Keratinocyte (primary cell): ENCODE data around the gene SHD. TPM values are rescaled to one million over a fixed set of nuclear protein-coding genes. Genes with fewer than 3 reads are reported as not detected.

ENCODE experiments used
- DNase-seq: peaks from one replicate; pipeline ENCODE4 v3.0.0-alpha.2; 2011; ENCODE audit warnings: low read depth, missing footprints, low spot score
- FAIRE-seq: peaks from 2 replicates; lab custom pipeline; 2011; peaks lifted over from hg19 to GRCh38; lab: Jason Lieb, UNC
- H2AFZ ChIP-seq: 2 replicates; pipeline ENCODE4 v1.6.0; 2012; ENCODE audit warnings: low read length, control low read depth, inconsistent platforms; ENCODE audit not compliant: control insufficient read depth
- H3K27ac ChIP-seq: 2 replicates; pipeline ENCODE4 v1.5.1; 2011; ENCODE audit warnings: low read length; ENCODE audit not compliant: control insufficient read depth, insufficient read depth
- H3K27me3 ChIP-seq: 3 replicates; pipeline ENCODE4 v1.6.0; 2011; ENCODE audit warnings: low read length; ENCODE audit not compliant: control insufficient read depth, insufficient read depth; ENCODE audit errors: extremely low read depth
- H3K36me3 ChIP-seq, 2 experiments: 2 replicates in 1 of 2; 3 replicates in 1 of 2; pipeline ENCODE4 v1.5.1; 2011; ENCODE audit warnings: low read length in 2 of 2, mild to moderate bottlenecking in 1 of 2; ENCODE audit not compliant: control insufficient read depth in 2 of 2, insufficient read depth in 2 of 2; ENCODE audit errors: extremely low read depth in 1 of 2
- H3K4me1 ChIP-seq: 3 replicates; pipeline ENCODE4 v1.5.1; 2011; ENCODE audit warnings: low read length; ENCODE audit not compliant: control insufficient read depth, insufficient read depth; ENCODE audit errors: extremely low read depth
- H3K4me2 ChIP-seq: 3 replicates; pipeline ENCODE4 v1.6.0; 2011; ENCODE audit warnings: low read depth, low read length; ENCODE audit not compliant: control insufficient read depth, insufficient read depth; ENCODE audit errors: extremely low read depth
- H3K4me3 ChIP-seq, 3 experiments: fragments of 200-600 bp in 1 of 3; sonication (generic) in 1 of 3; 2 replicates in 2 of 3; 3 replicates in 1 of 3; pipeline ENCODE4 v1.5.1; 2011 to 2016; ENCODE audit warnings: low read length in 3 of 3, mild to moderate bottlenecking in 3 of 3, control low read depth in 2 of 3, inconsistent platforms in 1 of 3, low read depth in 1 of 3, mixed read lengths in 1 of 3, mixed run types in 1 of 3, moderate library complexity in 1 of 3; ENCODE audit not compliant: control insufficient read depth in 2 of 3, insufficient read depth in 2 of 3; ENCODE audit errors: extremely low read depth in 1 of 3
- H3K79me2 ChIP-seq: 2 replicates; pipeline ENCODE4 v1.6.0; 2012; ENCODE audit warnings: low read length; ENCODE audit not compliant: control insufficient read depth, insufficient read depth
- H3K9ac ChIP-seq: 3 replicates; pipeline ENCODE4 v1.6.0; 2011; ENCODE audit warnings: low read length; ENCODE audit not compliant: control insufficient read depth, insufficient read depth; ENCODE audit errors: extremely low read depth
- H3K9me1 ChIP-seq: 3 replicates; pipeline ENCODE4 v1.6.0; 2011; ENCODE audit warnings: low read length; ENCODE audit not compliant: control insufficient read depth, insufficient read depth; ENCODE audit errors: extremely low read depth
- H3K9me3 ChIP-seq: 2 replicates; pipeline ENCODE4 v1.5.1; 2012; ENCODE audit warnings: low read depth, low read length; ENCODE audit not compliant: control insufficient read depth
- H4K20me1 ChIP-seq: 3 replicates; pipeline ENCODE4 v1.6.0; 2011; ENCODE audit warnings: low read length; ENCODE audit not compliant: control insufficient read depth, insufficient read depth; ENCODE audit errors: extremely low read depth
- EZH2 ChIP-seq: IDR thresholded peaks from one replicate; pipeline ENCODE4 v1.6.1; 2012; ENCODE audit warnings: inconsistent platforms, mild to moderate bottlenecking, low read length, moderate library complexity
- dilution Hi-C: fragments of 300-500 bp; cut with MboI; formaldehyde crosslinking; loops from one replicate; pipeline ENCODE4 v1.7.0; 2020; ENCODE audit warnings: low sequenced_read_pairs; ENCODE audit not compliant: extremely low pct_ligation_motif_present
- polyA plus RNA-seq, 5 experiments: library from polyadenylated mRNA; depleted of rRNA in 3 of 5; stranded (reverse) in 3 of 5; stranded (forward) in 1 of 5; unstranded in 1 of 5; fragments of >200 nt; gene quantifications; 1 replicate in 1 of 5; 2 replicates in 3 of 5; 3 replicates in 1 of 5; pipeline versions ENCODE4 v1.2.1 to v1.2.3, GENCODE V29; 2011 to 2012; ENCODE audit warnings: missing spikeins in 2 of 5, low read depth in 1 of 5, low replicate concordance in 1 of 5
- TF ChIP-seq, protein P1 (sequence below), 3 experiments: IDR thresholded peaks in 1 of 3; conservative IDR thresholded peaks in 1 of 3; optimal IDR thresholded peaks in 1 of 3; 2 replicates in 2 of 3; 3 replicates in 1 of 3; pipeline versions ENCODE3 to v1.5.1; 2011; ENCODE audit warnings: low read length in 3 of 3, mild to moderate bottlenecking in 3 of 3, moderate library complexity in 2 of 3, control low read depth in 1 of 3, inconsistent platforms in 1 of 3; ENCODE audit not compliant: insufficient read depth in 2 of 3; ENCODE audit errors: extremely low read depth in 1 of 3

The SHD gene
- polyA plus RNA-seq, 1 donor (not counting 4 experiments of a cell fraction or from before 2014, with no cell fraction given) = not detected

DNA sequence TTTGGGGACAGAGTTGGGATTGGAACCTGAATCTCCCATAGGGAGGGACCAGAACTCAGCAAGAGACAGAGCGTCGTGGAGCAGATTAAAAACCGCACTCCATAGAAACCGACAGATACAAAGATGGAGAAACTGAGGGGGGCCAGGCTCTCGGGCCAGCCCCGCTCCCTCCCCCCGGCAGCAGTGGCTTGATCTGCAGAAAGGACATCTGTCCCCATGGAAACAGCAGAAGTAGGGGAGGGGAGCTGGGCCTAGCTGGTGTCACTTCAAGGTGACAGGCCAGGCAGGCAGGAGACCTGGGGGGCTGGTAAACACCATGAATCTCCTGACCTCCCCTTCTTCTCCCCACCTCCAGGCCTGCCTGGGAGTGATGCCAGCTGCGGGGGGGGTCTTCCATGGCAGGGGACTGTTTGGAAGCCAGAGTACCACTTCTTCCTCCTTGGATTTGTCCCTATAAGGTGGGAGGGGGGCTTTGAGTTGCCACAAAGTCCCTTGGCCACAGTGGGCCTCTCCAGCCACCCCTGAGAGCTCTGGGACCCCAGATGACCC, 12.2 kb downstream of the SHD start:
- Histone ChIP-seq H3K36me3 (no peaks in the 10 kb centered on the region), H3K4me2 (no peak overlapping the region), H3K9me3 (no peaks in the 10 kb centered on the region), H3K9me1 (no peaks in the 10 kb centered on the region), H3K4me1 (no peaks in the 10 kb centered on the region), H3K27ac (no peak overlapping the region), H3K9ac (no peak overlapping the region), H3K79me2 (no peaks in the 10 kb centered on the region), H3K4me3 (no peak overlapping the region), H4K20me1 (no peaks in the 10 kb centered on the region), H2AFZ (no peak overlapping the region), H3K27me3 (peaks cover 5% of the 10 kb centered on the region)
- FAIRE-seq (no peak), DNase-seq (no peak)
- dilution Hi-C loops = no loop called here
- no peak for TF ChIP-seq EZH2
- TF ChIP-seq, protein P1, sequence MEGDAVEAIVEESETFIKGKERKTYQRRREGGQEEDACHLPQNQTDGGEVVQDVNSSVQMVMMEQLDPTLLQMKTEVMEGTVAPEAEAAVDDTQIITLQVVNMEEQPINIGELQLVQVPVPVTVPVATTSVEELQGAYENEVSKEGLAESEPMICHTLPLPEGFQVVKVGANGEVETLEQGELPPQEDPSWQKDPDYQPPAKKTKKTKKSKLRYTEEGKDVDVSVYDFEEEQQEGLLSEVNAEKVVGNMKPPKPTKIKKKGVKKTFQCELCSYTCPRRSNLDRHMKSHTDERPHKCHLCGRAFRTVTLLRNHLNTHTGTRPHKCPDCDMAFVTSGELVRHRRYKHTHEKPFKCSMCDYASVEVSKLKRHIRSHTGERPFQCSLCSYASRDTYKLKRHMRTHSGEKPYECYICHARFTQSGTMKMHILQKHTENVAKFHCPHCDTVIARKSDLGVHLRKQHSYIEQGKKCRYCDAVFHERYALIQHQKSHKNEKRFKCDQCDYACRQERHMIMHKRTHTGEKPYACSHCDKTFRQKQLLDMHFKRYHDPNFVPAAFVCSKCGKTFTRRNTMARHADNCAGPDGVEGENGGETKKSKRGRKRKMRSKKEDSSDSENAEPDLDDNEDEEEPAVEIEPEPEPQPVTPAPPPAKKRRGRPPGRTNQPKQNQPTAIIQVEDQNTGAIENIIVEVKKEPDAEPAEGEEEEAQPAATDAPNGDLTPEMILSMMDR (optimal IDR thresholded peaks at IDR 0.05 in 1 of 3, IDR thresholded peaks at IDR 0.05 in 1 of 3, conservative IDR thresholded peaks at IDR 0.05 in 1 of 3; ENCODE audit: extremely low read depth in 1 of 3, insufficient read depth in 2 of 3, low read length in 3 of 3) = no peak

DNA sequence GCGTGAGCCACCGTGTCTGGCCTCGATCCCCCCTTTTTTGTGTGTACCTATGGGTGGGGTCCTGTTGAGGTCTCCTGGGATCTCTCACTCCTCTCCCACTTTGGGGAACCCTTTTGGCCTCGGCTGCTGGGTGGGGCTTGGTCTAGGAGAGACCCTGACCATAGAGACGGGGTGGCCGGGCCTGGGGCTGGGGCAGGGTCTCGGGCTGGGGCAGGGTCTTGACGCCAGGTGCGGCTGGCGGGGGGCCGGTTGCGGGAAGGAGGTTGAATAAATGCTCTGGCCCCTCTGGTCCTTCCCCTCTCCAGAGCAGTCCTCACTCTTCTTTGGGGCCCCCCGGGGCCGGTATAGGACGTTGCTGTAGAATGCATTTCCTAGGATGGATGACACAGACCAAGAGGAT, 13.4 kb downstream of the SHD start:
- Histone ChIP-seq H3K9ac (no peak overlapping the region), H3K79me2 (no peaks in the 10 kb centered on the region), H2AFZ (no peak overlapping the region), H3K4me1 (no peaks in the 10 kb centered on the region), H3K4me2 (no peak overlapping the region), H3K36me3 (no peaks in the 10 kb centered on the region), H3K4me3 (no peak overlapping the region), H3K27me3 (peaks cover 10% of the 10 kb centered on the region), H3K9me3 (no peaks in the 10 kb centered on the region), H3K9me1 (no peaks in the 10 kb centered on the region), H3K27ac (no peak overlapping the region), H4K20me1 (no peaks in the 10 kb centered on the region)
- dilution Hi-C loops = no loop called here
- TF ChIP-seq EZH2 = no peak
- TF ChIP-seq, protein P1 (optimal IDR thresholded peaks at IDR 0.05 in 1 of 3, IDR thresholded peaks at IDR 0.05 in 1 of 3, conservative IDR thresholded peaks at IDR 0.05 in 1 of 3; ENCODE audit: extremely low read depth in 1 of 3, insufficient read depth in 2 of 3, low read length in 3 of 3) = no peak
- no peak for DNase-seq
- FAIRE-seq = no peak
